Neural progenitor cell (in vitro differentiated cells): Measurements from ENCODE around the gene SSH3.

Experiments used
- EZH2phosphoT487 ChIP-seq: fragments of 200-600 bp; sonication (generic); IDR thresholded peaks from 2 replicates; pipeline ENCODE4 v1.6.1; 2017; ENCODE audit warnings: antibody characterized with exemption
- TF ChIP-seq, protein P1 (sequence below): fragments of 200-600 bp; sonication (generic); IDR thresholded peaks from 2 replicates; pipeline ENCODE4 v1.5.1; 2017; ENCODE audit warnings: antibody characterized with exemption, mild to moderate bottlenecking

DNA sequence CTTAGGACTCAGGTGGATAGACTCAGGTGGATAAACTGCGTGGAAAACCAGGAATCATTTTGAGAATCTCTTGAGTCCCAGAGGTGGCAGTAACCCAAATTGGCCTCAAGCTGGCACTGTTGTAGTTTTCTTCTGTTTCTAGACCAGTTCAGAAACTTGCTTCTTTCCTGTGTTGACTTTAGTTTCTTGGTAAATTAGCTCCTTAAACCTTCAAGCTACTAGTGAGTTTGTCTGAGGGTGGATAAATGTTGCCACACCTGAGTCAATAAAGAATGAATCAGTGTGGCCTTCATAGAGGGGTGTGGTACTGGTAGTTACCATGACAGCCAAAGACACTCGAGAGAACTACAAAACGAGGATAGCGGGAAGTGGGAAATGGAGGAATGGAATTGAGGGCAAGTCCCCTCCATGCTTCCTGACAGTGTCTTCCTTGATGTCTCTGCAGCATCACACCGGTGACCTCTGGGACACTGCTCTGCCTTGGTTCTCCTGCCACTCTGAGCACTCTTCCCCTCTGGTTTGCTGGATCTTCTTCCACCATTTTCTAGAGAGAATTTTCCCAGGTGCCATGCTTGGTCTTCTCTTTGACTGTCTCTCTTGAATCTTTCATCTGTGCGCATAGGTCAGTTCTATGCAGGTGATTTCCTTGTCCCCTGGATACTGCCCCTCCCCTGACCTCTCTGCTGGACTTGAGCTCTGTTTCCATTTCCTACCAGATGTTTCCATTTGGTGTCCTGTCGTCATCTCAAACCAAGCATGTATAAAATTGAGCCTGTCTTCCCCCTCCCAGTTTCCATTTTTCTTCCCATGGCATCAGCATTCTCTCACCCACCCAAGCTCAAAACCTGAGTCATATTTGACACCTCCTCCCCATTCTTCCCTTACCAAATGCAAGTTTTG is 42.8 kb downstream of the SSH3 start:
- TF ChIP-seq, protein P1, sequence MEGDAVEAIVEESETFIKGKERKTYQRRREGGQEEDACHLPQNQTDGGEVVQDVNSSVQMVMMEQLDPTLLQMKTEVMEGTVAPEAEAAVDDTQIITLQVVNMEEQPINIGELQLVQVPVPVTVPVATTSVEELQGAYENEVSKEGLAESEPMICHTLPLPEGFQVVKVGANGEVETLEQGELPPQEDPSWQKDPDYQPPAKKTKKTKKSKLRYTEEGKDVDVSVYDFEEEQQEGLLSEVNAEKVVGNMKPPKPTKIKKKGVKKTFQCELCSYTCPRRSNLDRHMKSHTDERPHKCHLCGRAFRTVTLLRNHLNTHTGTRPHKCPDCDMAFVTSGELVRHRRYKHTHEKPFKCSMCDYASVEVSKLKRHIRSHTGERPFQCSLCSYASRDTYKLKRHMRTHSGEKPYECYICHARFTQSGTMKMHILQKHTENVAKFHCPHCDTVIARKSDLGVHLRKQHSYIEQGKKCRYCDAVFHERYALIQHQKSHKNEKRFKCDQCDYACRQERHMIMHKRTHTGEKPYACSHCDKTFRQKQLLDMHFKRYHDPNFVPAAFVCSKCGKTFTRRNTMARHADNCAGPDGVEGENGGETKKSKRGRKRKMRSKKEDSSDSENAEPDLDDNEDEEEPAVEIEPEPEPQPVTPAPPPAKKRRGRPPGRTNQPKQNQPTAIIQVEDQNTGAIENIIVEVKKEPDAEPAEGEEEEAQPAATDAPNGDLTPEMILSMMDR, result peak; percentile 72
- TF ChIP-seq EZH2phosphoT487, result no peak
